Stimulated activated CD8-positive, alpha-beta memory T cell treated with anti-CD3 and anti-CD28 coated beads, Interleukin-2, amount 100 ng/mL, for 1 hour (primary cell): ENCODE measurements around the gene RASD1.

Source experiments
- DNase-seq, 2 donors: peaks; one replicate each; pipeline ENCODE4 v3.0.0-alpha.2; 2020; ENCODE audit warnings: low read depth in 2 of 2

RASD1 gene

GRCh38 chr17:17510456-17511292, 14.5 kb upstream of the RASD1 start:
- DNase-seq: no peak

GRCh38 chr17:17509601-17510425, 13.6 kb upstream of the RASD1 start:
- no peak for DNase-seq

DNA sequence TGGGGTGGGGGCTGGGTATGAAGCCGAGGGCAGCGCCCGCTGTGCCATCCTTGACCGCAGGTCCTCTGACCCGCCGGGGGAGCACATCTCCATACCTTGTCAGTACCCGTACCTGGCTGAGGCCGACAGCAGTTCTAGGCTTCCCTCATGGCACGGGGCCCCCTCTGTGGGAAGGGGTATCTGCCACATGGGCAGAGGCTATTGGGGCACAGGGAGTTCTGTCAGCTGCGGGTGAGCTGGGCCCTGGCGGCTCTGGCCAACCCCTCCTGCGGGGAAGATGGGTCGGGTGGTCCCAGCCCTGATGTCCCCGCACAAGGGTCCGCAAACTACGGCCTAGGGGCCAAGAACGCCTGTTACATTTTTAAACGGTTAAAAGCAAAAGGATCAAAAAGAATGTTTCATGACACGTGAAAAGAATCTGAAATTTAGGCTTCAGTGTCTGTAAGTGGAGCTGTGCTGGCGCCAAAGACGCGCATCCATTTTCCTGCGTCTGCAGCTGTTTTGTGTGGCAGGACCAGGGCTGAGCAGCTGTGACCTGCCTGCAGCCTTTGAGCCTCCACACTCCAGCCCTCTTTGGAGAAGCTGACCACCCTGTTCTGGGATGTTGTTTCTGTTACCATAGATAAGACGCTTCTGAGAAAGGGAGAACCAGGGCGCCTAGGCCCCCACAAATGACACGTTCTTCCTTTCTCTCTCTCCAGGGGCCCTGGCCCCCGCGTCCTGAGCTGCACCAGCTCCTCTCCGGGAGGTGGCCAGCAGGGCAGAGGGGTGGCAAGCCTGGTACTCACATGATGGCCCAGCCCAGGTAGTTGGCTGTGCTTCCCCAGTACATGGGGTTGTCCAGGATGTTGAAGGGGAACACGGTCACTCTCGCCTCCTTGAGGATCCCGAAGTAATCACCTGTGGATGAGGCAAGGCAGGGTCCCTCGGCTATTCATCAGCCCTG, 12.7 kb upstream of the RASD1 start:
- no peak for DNase-seq

DNA sequence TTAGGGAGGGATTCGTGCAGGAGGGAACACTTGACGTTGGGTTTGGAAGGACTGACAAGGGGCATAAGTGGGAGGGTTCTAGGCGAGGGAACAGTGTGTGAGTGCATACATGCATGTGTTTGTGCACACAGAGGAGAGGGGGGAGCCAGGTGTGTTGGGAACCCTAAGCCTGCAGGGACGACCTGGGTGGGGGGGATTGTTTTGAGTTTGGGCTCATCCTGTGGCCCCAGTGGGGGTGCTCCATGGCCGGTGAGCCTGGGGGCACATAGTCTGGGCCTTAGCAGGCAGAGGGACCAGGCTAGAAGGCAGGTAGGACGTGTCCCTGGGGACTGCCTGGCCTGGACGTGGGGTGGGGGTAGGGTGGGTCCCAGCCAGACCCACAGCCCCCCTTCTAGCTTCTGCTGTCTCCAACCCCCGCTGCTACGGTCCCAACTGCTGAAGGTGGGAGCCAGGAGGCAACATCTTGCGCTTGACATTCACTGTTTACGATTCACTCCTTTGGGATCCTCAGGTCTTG, 11.9 kb upstream of the RASD1 start:
- DNase-seq: no peak

GRCh38 chr17:17507465-17508011, 11.3 kb upstream of the RASD1 start:
- DNase-seq: no peak

GRCh38 chr17:17506893-17507464, 10.8 kb upstream of the RASD1 start:
- DNase-seq: no peak

DNA sequence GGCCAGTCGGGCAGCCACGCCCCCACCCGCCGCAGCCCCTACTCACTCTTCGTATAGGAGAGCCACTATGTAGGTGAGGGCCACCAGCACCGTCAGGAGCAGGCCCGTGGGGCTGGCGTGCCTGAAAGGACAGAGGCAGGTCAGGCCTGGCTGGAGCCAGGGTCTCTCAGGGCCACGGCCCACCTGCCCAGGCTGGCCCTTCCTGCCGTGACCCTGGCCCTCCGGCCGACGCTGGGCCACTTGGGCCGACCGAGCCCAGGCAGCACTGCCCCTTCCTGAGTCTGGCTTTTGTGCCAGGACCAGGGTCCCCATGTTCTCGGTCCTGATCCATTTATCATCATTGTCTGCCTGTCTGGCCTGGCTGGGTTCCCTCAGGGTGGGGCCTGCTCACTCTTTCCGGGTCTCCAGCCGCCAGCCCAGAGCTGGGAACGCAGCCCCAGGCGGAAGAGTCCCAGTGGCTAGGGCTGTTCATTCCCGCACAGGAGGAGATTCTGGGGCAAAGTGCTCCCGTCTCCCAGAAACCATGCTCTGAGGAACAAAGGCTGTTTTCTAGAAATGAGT, 10.1 kb upstream of the RASD1 start:
- DNase-seq: no peak

- no peak for DNase-seq
Observed at GRCh38 chr17:17505610-17506171, 9.5 kb upstream of the RASD1 start.

- no peak for DNase-seq
Observed at GRCh38 chr17:17505151-17505550, 9.0 kb upstream of the RASD1 start.

DNA sequence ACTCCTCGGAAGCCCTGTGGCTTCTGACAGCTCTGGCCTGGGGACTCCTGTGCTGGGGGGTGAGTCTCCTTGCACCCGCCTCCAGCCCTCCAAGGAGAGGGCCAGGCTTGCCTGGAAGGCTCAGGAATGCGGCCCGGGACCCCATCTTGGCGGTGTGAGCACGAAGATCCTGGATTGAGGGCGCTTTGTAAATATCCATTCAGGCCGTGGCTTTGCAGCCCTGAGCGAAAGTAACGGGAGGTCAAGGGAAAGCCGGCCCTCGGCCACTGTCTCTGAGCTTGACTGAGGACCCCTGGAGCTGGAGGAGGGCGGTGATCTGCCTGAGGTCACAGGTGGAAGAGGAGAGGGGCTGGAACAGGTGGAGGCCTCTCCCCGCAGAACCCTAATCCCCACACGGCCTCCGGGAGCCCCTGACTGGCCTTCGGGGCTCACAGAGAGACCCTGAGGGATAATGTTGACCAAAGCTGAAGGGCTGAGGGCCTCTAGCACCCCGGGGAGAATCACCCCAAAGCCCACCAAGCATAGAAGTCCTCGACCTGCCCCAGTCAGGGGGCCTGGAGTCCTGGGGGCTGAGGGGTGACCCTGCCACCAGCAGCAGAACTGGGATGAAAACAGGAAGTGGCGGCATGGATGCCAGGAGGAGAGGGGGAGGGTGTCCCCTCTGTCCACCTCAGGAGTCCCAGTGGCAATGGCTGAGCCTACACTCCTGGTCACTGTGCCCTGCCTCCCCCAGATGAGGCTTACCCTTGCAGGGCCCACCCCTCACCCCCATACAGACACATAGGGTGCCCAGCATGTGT, 8.3 kb upstream of the RASD1 start:
- no peak for DNase-seq

- DNase-seq: no peak
Observed at GRCh38 chr17:17503566-17504130, 7.5 kb upstream of the RASD1 start.

DNA sequence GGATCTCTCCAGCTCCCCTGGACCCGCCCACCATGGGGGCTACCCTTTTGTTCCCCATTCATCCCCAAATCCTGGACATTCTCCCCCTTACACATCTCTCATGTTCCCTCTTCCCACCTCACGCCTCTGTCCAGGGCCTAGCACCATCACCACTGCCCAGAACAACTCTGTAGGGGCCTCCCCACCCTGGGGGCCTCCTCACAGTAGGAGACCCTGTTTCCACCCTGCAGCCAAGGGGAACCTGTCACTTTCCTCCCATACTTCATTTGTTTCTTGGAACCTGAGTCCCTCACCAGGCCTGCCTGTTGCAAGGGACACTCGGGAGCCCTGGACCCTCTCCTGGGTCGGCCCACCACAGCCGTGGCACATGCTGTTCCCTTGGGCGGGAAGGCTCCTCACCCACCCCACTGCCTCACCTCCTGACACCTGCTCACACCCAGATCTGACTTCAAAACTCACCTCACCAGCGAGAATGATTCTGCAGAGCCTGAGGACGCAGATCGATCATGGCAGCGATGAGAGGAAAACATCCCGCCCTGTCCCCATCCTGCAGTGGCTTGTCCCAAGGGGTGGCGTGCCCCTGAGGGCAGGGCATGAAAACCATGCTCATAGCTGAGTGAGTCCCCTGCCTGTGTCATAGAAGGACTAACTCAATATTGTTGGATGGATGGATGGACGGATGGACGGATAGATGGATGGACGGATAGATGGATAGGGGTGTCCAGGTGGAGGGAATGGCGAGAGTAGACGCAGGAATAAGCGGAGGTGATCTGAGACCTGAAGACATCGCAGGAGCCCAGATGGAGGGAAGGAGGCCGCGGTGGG, 6.8 kb upstream of the RASD1 start:
- no peak for DNase-seq

DNA sequence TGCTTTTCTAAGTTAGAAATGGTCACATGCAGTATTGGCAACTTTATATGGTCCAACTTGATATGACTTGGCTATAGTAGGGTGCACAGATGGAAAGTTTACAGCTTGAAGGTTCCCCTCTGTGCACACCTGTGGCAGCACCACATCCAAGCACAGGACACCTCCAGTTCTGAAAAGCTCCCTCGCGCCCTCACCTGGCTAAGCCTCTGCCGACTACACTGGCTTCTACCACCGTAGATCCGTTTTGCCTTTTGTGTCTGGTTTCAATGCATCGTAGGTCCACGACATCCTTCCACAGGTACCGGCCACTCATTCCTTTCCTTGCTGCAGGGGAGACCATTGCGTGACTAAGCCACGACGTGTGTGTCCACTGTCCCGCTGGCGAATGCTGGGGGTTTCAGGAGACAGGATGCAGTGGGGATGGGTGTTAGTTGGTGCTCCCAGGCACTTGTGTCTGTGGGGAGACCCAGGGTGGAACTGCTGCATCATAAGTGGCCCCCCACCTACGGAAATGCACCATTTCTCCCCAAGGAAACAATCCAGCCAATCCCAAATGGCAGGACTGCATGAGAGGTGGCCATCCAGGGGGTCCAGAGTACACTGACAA, 4.9 kb upstream of the RASD1 start:
- DNase-seq: no peak

GRCh38 chr17:17499402-17500145, 3.4 kb upstream of the RASD1 start:
- DNase-seq: no peak

GRCh38 chr17:17498606-17499301, 2.6 kb upstream of the RASD1 start:
- DNase-seq: no peak

DNA sequence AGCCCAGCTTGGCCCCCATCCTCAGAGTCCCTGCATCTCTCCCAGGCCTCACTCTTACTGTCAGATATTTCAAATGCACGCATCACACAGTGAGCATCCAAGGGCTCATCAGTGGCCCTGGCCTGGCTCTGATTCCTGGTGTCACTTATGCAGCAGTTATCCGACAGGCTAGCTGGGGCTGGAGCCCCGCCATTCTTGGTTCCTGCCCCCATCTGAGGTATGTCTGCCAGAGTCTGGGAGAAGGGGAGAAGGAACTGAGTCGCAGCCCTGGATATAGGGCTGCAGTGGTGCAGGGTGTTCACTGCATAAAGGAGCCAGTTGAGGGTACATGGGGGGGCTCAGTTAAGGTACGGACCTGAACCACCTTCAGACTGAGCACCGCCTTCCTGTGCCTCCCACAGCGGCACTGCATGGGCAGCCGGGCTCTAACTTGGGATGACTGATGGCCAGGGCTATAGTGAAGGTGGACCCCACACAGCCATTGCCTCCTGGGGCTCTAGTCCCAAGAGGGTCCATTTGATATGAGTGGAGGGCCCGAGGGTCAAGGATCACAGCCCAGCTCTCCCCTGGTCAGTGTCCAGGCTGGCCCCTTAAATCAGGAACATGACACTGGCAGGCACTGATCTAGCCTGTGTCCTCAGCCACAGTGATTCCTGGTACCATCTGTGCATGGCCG, 1.8 kb upstream of the RASD1 start:
- no peak for DNase-seq
